ENCODE measurements around the gene OXER1.

DNA sequence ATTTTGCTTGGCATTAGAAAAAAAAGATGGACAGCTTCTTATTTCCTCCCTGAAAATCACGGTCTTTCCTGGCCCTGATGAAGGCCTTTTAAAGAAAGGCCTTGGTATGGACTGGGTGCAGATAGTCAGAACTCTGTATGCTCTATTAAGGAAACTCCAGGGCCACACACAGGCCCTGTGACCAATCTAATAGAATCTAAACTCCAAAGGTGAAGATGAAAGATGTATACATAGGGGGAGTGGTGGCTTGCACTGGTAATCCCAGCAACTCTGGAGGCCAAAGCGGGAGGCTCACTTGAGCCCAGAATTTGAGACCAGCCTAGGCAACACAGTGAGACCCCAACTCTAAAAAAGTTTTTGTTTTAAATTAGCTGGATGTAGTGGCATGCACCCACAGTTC lies 37.3 kb downstream of the OXER1 start:
- TF ChIP-seq, protein P1, sequence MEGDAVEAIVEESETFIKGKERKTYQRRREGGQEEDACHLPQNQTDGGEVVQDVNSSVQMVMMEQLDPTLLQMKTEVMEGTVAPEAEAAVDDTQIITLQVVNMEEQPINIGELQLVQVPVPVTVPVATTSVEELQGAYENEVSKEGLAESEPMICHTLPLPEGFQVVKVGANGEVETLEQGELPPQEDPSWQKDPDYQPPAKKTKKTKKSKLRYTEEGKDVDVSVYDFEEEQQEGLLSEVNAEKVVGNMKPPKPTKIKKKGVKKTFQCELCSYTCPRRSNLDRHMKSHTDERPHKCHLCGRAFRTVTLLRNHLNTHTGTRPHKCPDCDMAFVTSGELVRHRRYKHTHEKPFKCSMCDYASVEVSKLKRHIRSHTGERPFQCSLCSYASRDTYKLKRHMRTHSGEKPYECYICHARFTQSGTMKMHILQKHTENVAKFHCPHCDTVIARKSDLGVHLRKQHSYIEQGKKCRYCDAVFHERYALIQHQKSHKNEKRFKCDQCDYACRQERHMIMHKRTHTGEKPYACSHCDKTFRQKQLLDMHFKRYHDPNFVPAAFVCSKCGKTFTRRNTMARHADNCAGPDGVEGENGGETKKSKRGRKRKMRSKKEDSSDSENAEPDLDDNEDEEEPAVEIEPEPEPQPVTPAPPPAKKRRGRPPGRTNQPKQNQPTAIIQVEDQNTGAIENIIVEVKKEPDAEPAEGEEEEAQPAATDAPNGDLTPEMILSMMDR (IDR thresholded peaks at IDR 0.05) = no peak
- TF ChIP-seq POLR2A (IDR thresholded peaks at IDR 0.05) = no peak
